IPS-20b (cell line): ENCODE results near the gene HSD17B8.
A peak's percentile ranks its signal among the peaks of the same experiment; 100 is the strongest.

Experiments used
- H3K27ac ChIP-seq: one replicate; pipeline ENCODE4 v1.5.1; 2013; ENCODE audit warnings: low read length
- H3K27me3 ChIP-seq: 2 replicates; pipeline ENCODE4 v1.6.1; 2013; ENCODE audit warnings: mild to moderate bottlenecking, low read length, inconsistent platforms; ENCODE audit not compliant: insufficient read depth
- H3K36me3 ChIP-seq: 2 replicates; pipeline ENCODE4 v1.6.1; 2013; ENCODE audit warnings: low read depth, mild to moderate bottlenecking, inconsistent platforms, low read length, moderate library complexity; ENCODE audit not compliant: insufficient read depth
- H3K4me1 ChIP-seq: 2 replicates; pipeline ENCODE4 v1.6.1; 2013; ENCODE audit warnings: mild to moderate bottlenecking, control low read depth, inconsistent platforms, low read length, moderate library complexity; ENCODE audit not compliant: insufficient read depth
- H3K4me3 ChIP-seq: 2 replicates; pipeline ENCODE4 v1.5.1; 2013; ENCODE audit warnings: mild to moderate bottlenecking, low read length, inconsistent platforms
- H3K9ac ChIP-seq: 2 replicates; pipeline ENCODE4 v1.6.1; 2013; ENCODE audit warnings: low read depth, mild to moderate bottlenecking, inconsistent platforms, low read length, moderate library complexity
- H3K9me3 ChIP-seq: 2 replicates; pipeline ENCODE4 v1.6.1; 2013; ENCODE audit warnings: mild to moderate bottlenecking, low read depth, low read length, inconsistent platforms; ENCODE audit not compliant: insufficient read depth

Gene HSD17B8

DNA sequence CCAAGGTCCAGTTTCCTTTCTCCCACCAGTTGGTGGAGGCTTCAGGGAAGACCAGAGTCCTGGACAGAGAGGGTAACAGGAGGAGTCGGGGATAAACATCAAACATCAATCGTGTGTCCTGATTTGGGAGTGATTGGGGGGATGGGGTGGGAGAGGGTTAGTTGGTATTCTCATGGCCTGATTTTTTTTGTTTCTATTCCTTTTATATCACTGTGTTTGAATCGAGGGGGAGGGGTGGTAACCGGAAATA is 365 bp upstream of the HSD17B8 start:
- Histone ChIP-seq H3K9ac (peak overlapping the region; percentile 24; the same call in 1 of the 2 replicates), H3K9me3 (no peaks in the 10 kb centered on the region), H3K27me3 (peaks cover 34% of the 10 kb centered on the region), H3K36me3 (peaks cover 26% of the 10 kb centered on the region), H3K4me1 (peaks cover 17% of the 10 kb centered on the region), H3K27ac (no peak overlapping the region), H3K4me3 (peak overlapping the region; percentile 87)

GRCh38 chr6:33205191-33206026 is 954 bp downstream of the HSD17B8 start:
- Histone ChIP-seq H3K4me3 (peak overlapping the region; percentile 87), H3K9ac (peak overlapping the region; percentile 76; the same call in 1 of the 2 replicates), H3K9me3 (no peaks in the 10 kb centered on the region), H3K27ac (no peak overlapping the region), H3K4me1 (peaks cover 19% of the 10 kb centered on the region), H3K36me3 (peaks cover 37% of the 10 kb centered on the region), H3K27me3 (peaks cover 34% of the 10 kb centered on the region)

DNA sequence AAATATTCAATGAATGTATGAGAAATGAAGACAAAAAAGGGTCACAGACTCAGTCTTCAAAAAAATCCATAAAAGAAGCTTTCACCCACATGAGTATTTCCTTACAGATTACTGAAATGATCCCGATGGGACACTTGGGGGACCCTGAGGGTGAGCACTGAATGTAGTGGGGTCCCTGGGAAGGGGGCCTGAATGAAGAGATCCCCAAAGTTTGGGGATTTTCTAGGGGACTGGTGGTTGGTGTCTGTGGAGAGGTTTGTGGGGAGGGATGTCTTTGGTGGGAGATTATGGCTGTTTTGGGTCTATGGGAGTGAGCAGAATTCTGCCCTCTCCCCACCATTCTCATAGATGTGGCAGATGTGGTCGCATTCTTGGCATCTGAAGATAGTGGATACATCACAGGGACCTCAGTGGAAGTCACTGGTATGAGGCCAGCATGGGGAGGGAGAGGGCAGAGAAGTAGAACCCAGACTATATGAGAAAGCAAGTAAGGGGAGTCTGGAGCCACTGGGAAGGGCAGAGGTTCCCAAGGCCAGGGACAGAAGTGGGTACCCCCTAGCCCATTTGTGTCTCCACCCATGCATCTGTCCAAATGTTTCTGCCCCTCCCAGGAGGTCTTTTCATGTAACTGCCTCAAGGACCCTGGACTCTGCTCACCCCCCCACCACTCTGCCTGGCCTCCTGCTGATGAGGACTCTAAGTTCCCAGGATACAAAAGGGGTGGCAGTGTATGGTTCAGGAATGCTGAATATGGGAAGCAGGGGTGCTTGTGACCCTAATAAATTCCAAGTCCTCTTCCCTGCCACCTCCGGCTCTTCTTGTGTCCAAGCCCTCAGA is 1.8 kb downstream of the HSD17B8 start:
- no peak overlapping the region for H3K27ac ChIP-seq
- peaks cover 43% of the 10 kb centered on the region for H3K36me3 ChIP-seq
- no peak overlapping the region; the same call in 1 of the 2 replicates for H3K4me3 ChIP-seq
- H3K9me3 ChIP-seq, result no peaks in the 10 kb centered on the region
- peaks cover 19% of the 10 kb centered on the region for H3K4me1 ChIP-seq
- peaks cover 39% of the 10 kb centered on the region for H3K27me3 ChIP-seq
- H3K9ac ChIP-seq, result no peak overlapping the region

DNA sequence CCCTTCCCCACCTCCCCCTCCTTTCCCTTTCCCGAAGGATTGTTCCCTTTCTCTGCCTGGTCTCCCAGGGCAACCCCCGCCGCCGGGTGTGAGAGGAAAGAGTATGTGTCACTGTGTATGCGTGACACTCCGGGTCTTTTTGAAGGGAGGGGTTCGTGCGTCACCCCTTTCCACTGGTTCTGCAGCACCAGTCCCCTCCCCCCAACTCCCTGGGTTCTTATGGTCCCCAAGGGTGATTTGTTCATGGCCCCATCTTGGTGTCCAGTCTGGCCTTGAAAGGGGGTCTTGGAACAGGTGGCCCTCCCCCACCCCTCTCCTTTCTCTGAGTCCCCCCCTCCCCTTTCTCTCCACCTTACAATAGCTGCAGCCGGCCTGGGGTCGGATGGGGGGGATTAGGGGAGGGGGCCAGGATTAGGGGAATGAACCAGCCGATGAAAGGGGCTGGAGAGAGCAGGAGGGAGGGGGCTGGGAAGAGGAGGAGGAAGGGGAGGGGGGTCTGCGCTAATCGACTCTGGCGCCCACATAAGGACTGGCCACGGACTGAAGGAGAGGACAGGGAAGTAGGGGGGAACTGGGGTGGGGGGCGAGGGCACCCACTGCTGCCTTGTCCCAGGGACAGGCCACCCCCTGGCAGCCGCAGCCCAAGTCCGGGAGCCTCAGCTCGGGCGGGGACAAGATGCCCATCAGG is 2.6 kb downstream of the HSD17B8 start:
- Histone ChIP-seq H3K27me3 (peaks cover 46% of the 10 kb centered on the region), H3K4me1 (peaks cover 16% of the 10 kb centered on the region), H3K4me3 (peak overlapping the region; percentile 89; the same call in 1 of the 2 replicates), H3K9ac (peak overlapping the region; percentile 85; the same call in 1 of the 2 replicates), H3K27ac (no peak overlapping the region), H3K9me3 (no peaks in the 10 kb centered on the region), H3K36me3 (peaks cover 37% of the 10 kb centered on the region)

DNA sequence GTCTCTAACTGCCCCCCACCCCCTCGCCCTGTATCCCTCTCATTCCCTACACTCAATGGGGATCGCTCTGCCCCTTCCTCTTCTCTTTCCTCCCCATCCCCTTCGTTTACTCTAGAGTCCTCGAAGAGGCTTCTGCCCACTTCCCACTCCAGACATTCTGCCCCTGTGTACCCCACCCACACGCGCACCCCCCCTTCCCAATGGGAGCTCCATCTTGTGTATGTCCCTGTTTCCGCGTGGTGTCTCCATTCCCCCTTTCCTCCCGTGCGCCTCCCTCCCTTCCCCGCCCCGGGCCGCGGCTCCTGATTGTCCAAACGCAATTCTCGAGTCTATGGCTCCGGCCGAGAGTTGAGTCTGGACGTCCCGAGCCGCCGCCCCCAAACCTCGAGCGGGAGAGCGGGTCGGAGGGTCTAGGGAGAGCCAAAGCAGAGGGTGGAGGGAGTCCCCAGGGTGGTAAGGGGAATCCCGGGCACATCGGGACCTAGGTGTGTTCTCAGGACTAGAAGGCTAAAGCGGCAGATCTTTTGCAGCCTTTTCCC is 3.2 kb downstream of the HSD17B8 start:
- H3K27me3 ChIP-seq, result peaks cover 53% of the 10 kb centered on the region
- H3K9me3 ChIP-seq, result no peaks in the 10 kb centered on the region
- peak overlapping the region; percentile 85 for H3K9ac ChIP-seq
- H3K36me3 ChIP-seq, result peaks cover 31% of the 10 kb centered on the region
- no peak overlapping the region for H3K27ac ChIP-seq
- H3K4me1 ChIP-seq, result peaks cover 19% of the 10 kb centered on the region
- peak overlapping the region; percentile 89 for H3K4me3 ChIP-seq

GRCh38 chr6:33208091-33208967 is 3.9 kb downstream of the HSD17B8 start, which contains the start of gene RING1:
Gene RING1 (plus strand): TSS chr6:33208500. CDS start chr6:33208823, 323 bp downstream.
- no peak within 1 kb of the TSS for H3K27ac ChIP-seq
- no peaks in the 10 kb centered on the region for H3K9me3 ChIP-seq
- peak within 1 kb of the TSS; percentile 89 for H3K4me3 ChIP-seq
- peaks cover 60% of the 10 kb centered on the region for H3K27me3 ChIP-seq
- H3K36me3 ChIP-seq, result peaks cover 24% of the 10 kb centered on the region
- H3K9ac ChIP-seq, result peak within 1 kb of the TSS; percentile 85
- peaks cover 22% of the 10 kb centered on the region for H3K4me1 ChIP-seq

GRCh38 chr6:33209856-33210255 is 5.4 kb downstream of the HSD17B8 start:
- Histone ChIP-seq H3K36me3 (peaks cover 17% of the 10 kb centered on the region), H3K9ac (no peak overlapping the region), H3K9me3 (no peaks in the 10 kb centered on the region), H3K4me1 (peaks cover 17% of the 10 kb centered on the region; the same call in 1 of the 2 replicates), H3K27ac (no peak overlapping the region), H3K27me3 (peaks cover 75% of the 10 kb centered on the region), H3K4me3 (no peak overlapping the region)

GRCh38 chr6:33211136-33211535 is 6.7 kb downstream of the HSD17B8 start:
- H3K27me3 ChIP-seq, result peaks cover 75% of the 10 kb centered on the region
- peaks cover 12% of the 10 kb centered on the region; the same call in 1 of the 2 replicates for H3K4me1 ChIP-seq
- no peaks in the 10 kb centered on the region for H3K9me3 ChIP-seq
- H3K4me3 ChIP-seq, result no peak overlapping the region
- H3K27ac ChIP-seq, result no peak overlapping the region
- no peak overlapping the region for H3K9ac ChIP-seq
- H3K36me3 ChIP-seq, result peaks cover 17% of the 10 kb centered on the region

GRCh38 chr6:33211666-33212422 is 7.4 kb downstream of the HSD17B8 start:
- Histone ChIP-seq H3K27ac (no peak overlapping the region), H3K9me3 (no peaks in the 10 kb centered on the region), H3K9ac (no peak overlapping the region), H3K4me1 (peaks cover 12% of the 10 kb centered on the region; the same call in 1 of the 2 replicates), H3K4me3 (no peak overlapping the region), H3K36me3 (peaks cover 17% of the 10 kb centered on the region), H3K27me3 (peaks cover 75% of the 10 kb centered on the region)

- no peak overlapping the region for H3K27ac ChIP-seq
- peak overlapping the region; percentile 78 for H3K4me3 ChIP-seq
Measured at GRCh38 chr6:33212857-33213165, 8.4 kb downstream of the HSD17B8 start.

More at GRCh38 chr6:33212857-33213165, 8.4 kb downstream of the HSD17B8 start:
- H3K9me3 ChIP-seq, result no peaks in the 10 kb centered on the region
- H3K4me1 ChIP-seq, result peaks cover 12% of the 10 kb centered on the region; the same call in 1 of the 2 replicates
- H3K9ac ChIP-seq, result peak overlapping the region; percentile 65; the same call in 1 of the 2 replicates
- peaks cover 75% of the 10 kb centered on the region for H3K27me3 ChIP-seq
- H3K36me3 ChIP-seq, result peaks cover 17% of the 10 kb centered on the region
